ENCODE measurements around the gene LGALS12. TPM values are rescaled to one million over a fixed set of nuclear protein-coding genes. Genes with fewer than 3 reads are reported as not detected.
"Not testable (repeated sequence)": the region's sequence is repeated elsewhere in the genome, so short reads cannot be mapped to it uniquely, and the experiment has no call there.

Gene LGALS12
- polyA plus RNA-seq, 2 of the 4 experiments (the other 2 are of a cell fraction): not detected

- FAIRE-seq (no peak), ATAC-seq (no peak), DNase-seq (ENCODE audit: low read depth in 1 of 2, low spot score in 1 of 2) (no peak)
- TF ChIP-seq HES2 (IDR thresholded peaks at IDR 0.05): no peak
- TF ChIP-seq SREBF2 (IDR thresholded peaks at IDR 0.05): no peak
- TF ChIP-seq, protein P1, sequence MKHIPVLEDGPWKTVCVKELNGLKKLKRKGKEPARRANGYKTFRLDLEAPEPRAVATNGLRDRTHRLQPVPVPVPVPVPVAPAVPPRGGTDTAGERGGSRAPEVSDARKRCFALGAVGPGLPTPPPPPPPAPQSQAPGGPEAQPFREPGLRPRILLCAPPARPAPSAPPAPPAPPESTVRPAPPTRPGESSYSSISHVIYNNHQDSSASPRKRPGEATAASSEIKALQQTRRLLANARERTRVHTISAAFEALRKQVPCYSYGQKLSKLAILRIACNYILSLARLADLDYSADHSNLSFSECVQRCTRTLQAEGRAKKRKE (CRISPR knock-in tag; IDR thresholded peaks at IDR 0.05; ENCODE audit: low read depth): no peak
- no peak for TF ChIP-seq RNF2 (IDR thresholded peaks at IDR 0.05; ENCODE audit: borderline replicate concordance, low read depth)
- TF ChIP-seq JUN (IDR thresholded peaks at IDR 0.05): no peak
- no peak for TF ChIP-seq SMC3 (IDR thresholded peaks at IDR 0.05)
- TF ChIP-seq NFE2L2 (conservative IDR thresholded peaks at IDR 0.05; ENCODE audit: low read length): no peak
- TF ChIP-seq HOXB5 (CRISPR knock-in tag; IDR thresholded peaks at IDR 0.05): no peak
- TF ChIP-seq MAX (IDR thresholded peaks at IDR 0.05): no peak
- no peak for TF ChIP-seq CHD2 (IDR thresholded peaks at IDR 0.05; ENCODE audit: low read length, partially characterized antibody)
- no peak for TF ChIP-seq MAZ (IDR thresholded peaks at IDR 0.05; ENCODE audit: borderline replicate concordance, low read depth, low read length)
- no peak for TF ChIP-seq PBX3 (IDR thresholded peaks at IDR 0.05)
- no peak for TF ChIP-seq JUNB (IDR thresholded peaks at IDR 0.05)
- TF ChIP-seq BHLHE40 (IDR thresholded peaks at IDR 0.05; ENCODE audit: low read depth, low read length): no peak
- TF ChIP-seq CBX2 (IDR thresholded peaks at IDR 0.05; ENCODE audit: borderline replicate concordance, low read depth): no peak
- TF ChIP-seq PHF8 (IDR thresholded peaks at IDR 0.05; ENCODE audit: borderline replicate concordance, low read depth): no peak
- TF ChIP-seq KDM1A (IDR thresholded peaks at IDR 0.05; ENCODE audit: low read depth): no peak
- no peak for TF ChIP-seq FOSB (CRISPR knock-in tag; IDR thresholded peaks at IDR 0.05)
- no peak for TF ChIP-seq TFCP2L1 (CRISPR knock-in tag; IDR thresholded peaks at IDR 0.05)
- no peak overlapping the region for H3K27ac ChIP-seq
- H3K4me3 ChIP-seq: no peak overlapping the region
- H3K4me1 ChIP-seq: no peaks in the 10 kb centered on the region
- ChIA-PET CTCF (interaction anchor here (1.1 kb wide), 1 partner anchor 19 kb away, joined by 3 read pairs; no protein-coding TSS in a partner anchor), POLR2A (no interaction called here)
- no peak overlapping the region for H3K4me2 ChIP-seq
- no peaks in the 10 kb centered on the region for H3K9me3 ChIP-seq
- WGBS (ENCODE audit: missing lambda C conversion rate): 55% methylated on average over 4 of the region's 4 CpGs
These were observed 42.3 kb downstream of the LGALS12 start for GRCh38 chr11:63548178-63548577.

GRCh38 chr11:63549411-63549810, 43.5 kb downstream of the LGALS12 start:
- no peak for ATAC-seq
- WGBS (ENCODE audit: missing lambda C conversion rate): 81% methylated on average over 4 of the region's 4 CpGs
- Histone ChIP-seq H3K4me3 (no peak overlapping the region), H3K4me1 (no peaks in the 10 kb centered on the region), H3K4me2 (no peak overlapping the region), H3K9me3 (no peaks in the 10 kb centered on the region), H3K27ac (no peak overlapping the region)
- POLR2A ChIA-PET: no interaction called here
- no peak for FAIRE-seq
- no peak for DNase-seq (ENCODE audit: low read depth in 1 of 2, low spot score in 1 of 2)
- CTCF ChIA-PET: interaction anchor here (1.1 kb wide), 1 partner anchor 18 kb away, joined by 3 read pairs; no protein-coding TSS in a partner anchor
- TF ChIP-seq CHD2 (IDR thresholded peaks at IDR 0.05; ENCODE audit: low read length, partially characterized antibody): no peak
- no peak for TF ChIP-seq HDAC2 (IDR thresholded peaks at IDR 0.05)
- TF ChIP-seq FOSB (CRISPR knock-in tag; IDR thresholded peaks at IDR 0.05): no peak
- TF ChIP-seq HES2 (IDR thresholded peaks at IDR 0.05): no peak
- TF ChIP-seq MAX (IDR thresholded peaks at IDR 0.05): no peak

GRCh38 chr11:63550156-63550700, 44.3 kb downstream of the LGALS12 start:
- POLR2A ChIA-PET: interaction anchor here (0.5 kb wide), 1 partner anchor 17 kb away, joined by 3 read pairs; no protein-coding TSS in a partner anchor
- CTCF ChIA-PET; H3K4me2 ChIP-seq; H3K4me1 ChIP-seq; H3K9me3 ChIP-seq; H3K4me3 ChIP-seq; FAIRE-seq; H3K27ac ChIP-seq; DNase-seq (ENCODE audit: low read depth in 1 of 2, low spot score in 1 of 2); ATAC-seq: not testable (repeated sequence)
- 86% methylated on average over 25 of the region's 31 CpGs for WGBS (ENCODE audit: missing lambda C conversion rate)
